Measurements from ENCODE around the gene GCNT4.

GCNT4 gene

GRCh38 chr5:75047356-75047755 lies 5.0 kb downstream of the GCNT4 start:
- Histone ChIP-seq H4K8ac (ENCODE audit: low read depth, low read length) (no peak overlapping the region), H3K4ac (ENCODE audit: low read length) (no peak overlapping the region)

GRCh38 chr5:75046366-75047142 lies 5.8 kb downstream of the GCNT4 start:
- Histone ChIP-seq H3K4me1 (ENCODE audit: control insufficient read depth in 2 of 2, insufficient read depth in 1 of 2, low read depth in 1 of 2, low read length in 2 of 2) (peaks cover 2 to 5% of the 10 kb centered on the region in 2 donors), H4K8ac (ENCODE audit: low read depth, low read length) (no peak overlapping the region), H3K23ac (ENCODE audit: low read depth, low read length, poor library complexity) (no peak overlapping the region), H3K9ac (ENCODE audit: low read depth, low read length, poor library complexity) (no peak overlapping the region), H3K79me1 (ENCODE audit: low read depth, low read length) (no peaks in the 10 kb centered on the region), H3K4ac (ENCODE audit: low read length) (no peak overlapping the region), H3K27me3 (ENCODE audit: control insufficient read depth in 3 of 3, insufficient read depth in 3 of 3, low read depth in 1 of 3, low read length in 3 of 3) (peaks cover 0 to 10% (median 8%) of the 10 kb centered on the region in 3 experiments), H4K91ac (ENCODE audit: low read depth, low read length, poor library complexity) (no peak overlapping the region), H2AFZ (ENCODE audit: low read length) (no peak overlapping the region), H3K36me3 (replicated peaks in 1 of 2; ENCODE audit: control insufficient read depth in 2 of 2, insufficient read depth in 2 of 2, low read length in 2 of 2) (no peaks in the 10 kb centered on the region), H2AK5ac (ENCODE audit: low read depth, low read length) (no peak overlapping the region), H3K4me3 (ENCODE audit: low read length in 2 of 2) (no peak overlapping the region), H2BK5ac (ENCODE audit: low read length) (no peak overlapping the region), H3K27ac (replicated peaks; ENCODE audit: low read length) (no peak overlapping the region), H3K4me2 (ENCODE audit: insufficient read depth, low read length, poor library complexity, severe bottlenecking) (no peak overlapping the region), H2BK15ac (ENCODE audit: low read length) (no peak overlapping the region), H3K14ac (ENCODE audit: low read length) (no peak overlapping the region), H2BK120ac (ENCODE audit: low read depth, low read length) (no peak overlapping the region), H3K9me3 (replicated peaks in 1 of 2; ENCODE audit: control insufficient read depth in 2 of 2, insufficient read depth in 1 of 2, low read depth in 1 of 2, low read length in 2 of 2) (no peaks in the 10 kb centered on the region), H3K18ac (ENCODE audit: low read length) (peak overlapping the region; percentile 44), H2BK12ac (ENCODE audit: low read length) (no peak overlapping the region)
- WGBS, 2 donors (ENCODE audit: extremely low coverage in 2 of 2, insufficient read length in 2 of 2, insufficient replicate concordance in 1 of 2), result no CpG with 5 or more reads among the region's 10 CpGs
- no peak for DNase-seq (ENCODE audit: low spot score)

More at GRCh38 chr5:75047356-75047755, 5.0 kb downstream of the GCNT4 start:
- H3K36me3 ChIP-seq (replicated peaks in 1 of 2; ENCODE audit: control insufficient read depth in 2 of 2, insufficient read depth in 2 of 2, low read length in 2 of 2), result no peaks in the 10 kb centered on the region
- no peak overlapping the region for H3K4me3 ChIP-seq (ENCODE audit: low read length in 2 of 2)
- no peak overlapping the region for H3K23ac ChIP-seq (ENCODE audit: low read depth, low read length, poor library complexity)
- no peak overlapping the region for H2BK15ac ChIP-seq (ENCODE audit: low read length)
- no peaks in the 10 kb centered on the region for H3K79me1 ChIP-seq (ENCODE audit: low read depth, low read length)
- no peak overlapping the region for H2AK5ac ChIP-seq (ENCODE audit: low read depth, low read length)
- H2BK5ac ChIP-seq (ENCODE audit: low read length), result no peak overlapping the region
- no peaks in the 10 kb centered on the region for H3K9me3 ChIP-seq (replicated peaks in 1 of 2; ENCODE audit: control insufficient read depth in 2 of 2, insufficient read depth in 1 of 2, low read depth in 1 of 2, low read length in 2 of 2)
- no peak for DNase-seq (ENCODE audit: low spot score)
- H3K18ac ChIP-seq (ENCODE audit: low read length), result no peak overlapping the region
- no peak overlapping the region for H3K27ac ChIP-seq (replicated peaks; ENCODE audit: low read length)
- no peak overlapping the region for H2BK12ac ChIP-seq (ENCODE audit: low read length)
- peaks cover 2 to 7% of the 10 kb centered on the region in 2 donors for H3K4me1 ChIP-seq (ENCODE audit: control insufficient read depth in 2 of 2, insufficient read depth in 1 of 2, low read depth in 1 of 2, low read length in 2 of 2)
- H3K27me3 ChIP-seq (ENCODE audit: control insufficient read depth in 3 of 3, insufficient read depth in 3 of 3, low read depth in 1 of 3, low read length in 3 of 3), result peaks cover 0 to 16% (median 13%) of the 10 kb centered on the region in 3 experiments
- H3K14ac ChIP-seq (ENCODE audit: low read length), result no peak overlapping the region
- H2BK120ac ChIP-seq (ENCODE audit: low read depth, low read length), result no peak overlapping the region
- H2AFZ ChIP-seq (ENCODE audit: low read length), result no peak overlapping the region
- no peak overlapping the region for H4K91ac ChIP-seq (ENCODE audit: low read depth, low read length, poor library complexity)
- no peak overlapping the region for H3K9ac ChIP-seq (ENCODE audit: low read depth, low read length, poor library complexity)
- H3K4me2 ChIP-seq (ENCODE audit: insufficient read depth, low read length, poor library complexity, severe bottlenecking), result no peak overlapping the region

- H4K8ac ChIP-seq (ENCODE audit: low read depth, low read length), result no peak overlapping the region
- no peak overlapping the region for H2BK120ac ChIP-seq (ENCODE audit: low read depth, low read length)
- H2AK5ac ChIP-seq (ENCODE audit: low read depth, low read length), result no peak overlapping the region
- H3K27me3 ChIP-seq (ENCODE audit: control insufficient read depth in 3 of 3, insufficient read depth in 3 of 3, low read depth in 1 of 3, low read length in 3 of 3), result no peaks in the 10 kb centered on the region
- no peaks in the 10 kb centered on the region for H3K36me3 ChIP-seq (replicated peaks in 1 of 2; ENCODE audit: control insufficient read depth in 2 of 2, insufficient read depth in 2 of 2, low read length in 2 of 2)
- H3K4ac ChIP-seq (ENCODE audit: low read length), result no peak overlapping the region
- H3K4me1 ChIP-seq (ENCODE audit: control insufficient read depth in 2 of 2, insufficient read depth in 1 of 2, low read depth in 1 of 2, low read length in 2 of 2), result no peaks in the 10 kb centered on the region
- WGBS, 2 donors (ENCODE audit: extremely low coverage in 2 of 2, insufficient read length in 2 of 2, insufficient replicate concordance in 1 of 2), result no CpG with 5 or more reads among the region's 2 CpGs
- H3K27ac ChIP-seq (replicated peaks; ENCODE audit: low read length), result no peak overlapping the region
- no peak overlapping the region for H2AFZ ChIP-seq (ENCODE audit: low read length)
- no peak overlapping the region for H2BK12ac ChIP-seq (ENCODE audit: low read length)
- H3K9ac ChIP-seq (ENCODE audit: low read depth, low read length, poor library complexity), result no peak overlapping the region
- H2BK5ac ChIP-seq (ENCODE audit: low read length), result no peak overlapping the region
- no peaks in the 10 kb centered on the region for H3K9me3 ChIP-seq (replicated peaks in 1 of 2; ENCODE audit: control insufficient read depth in 2 of 2, insufficient read depth in 1 of 2, low read depth in 1 of 2, low read length in 2 of 2)
- no peak overlapping the region for H3K23ac ChIP-seq (ENCODE audit: low read depth, low read length, poor library complexity)
- H3K14ac ChIP-seq (ENCODE audit: low read length), result no peak overlapping the region
- H3K79me1 ChIP-seq (ENCODE audit: low read depth, low read length), result no peaks in the 10 kb centered on the region
- no peak overlapping the region for H3K4me3 ChIP-seq (ENCODE audit: low read length in 2 of 2)
- H2BK15ac ChIP-seq (ENCODE audit: low read length), result no peak overlapping the region
- no peak overlapping the region for H3K4me2 ChIP-seq (ENCODE audit: insufficient read depth, low read length, poor library complexity, severe bottlenecking)
- DNase-seq (ENCODE audit: low spot score), result no peak
- no peak overlapping the region for H4K91ac ChIP-seq (ENCODE audit: low read depth, low read length, poor library complexity)
- no peak overlapping the region for H3K18ac ChIP-seq (ENCODE audit: low read length)
Measured at GRCh38 chr5:75045071-75045470, 7.3 kb downstream of the GCNT4 start.

GRCh38 chr5:75044406-75044805 lies 8.0 kb downstream of the GCNT4 start:
- WGBS, 2 donors (ENCODE audit: extremely low coverage in 2 of 2, insufficient read length in 2 of 2, insufficient replicate concordance in 1 of 2), result no CpG with 5 or more reads among the region's 7 CpGs
- H3K4me1 ChIP-seq (ENCODE audit: control insufficient read depth in 2 of 2, insufficient read depth in 1 of 2, low read depth in 1 of 2, low read length in 2 of 2), result no peaks in the 10 kb centered on the region

More at GRCh38 chr5:75044406-75044805, 8.0 kb downstream of the GCNT4 start:
- no peak overlapping the region for H3K23ac ChIP-seq (ENCODE audit: low read depth, low read length, poor library complexity)
- H3K79me1 ChIP-seq (ENCODE audit: low read depth, low read length), result no peaks in the 10 kb centered on the region
- no peak for DNase-seq (ENCODE audit: low spot score)
- no peak overlapping the region for H3K18ac ChIP-seq (ENCODE audit: low read length)
- no peak overlapping the region for H2AFZ ChIP-seq (ENCODE audit: low read length)
- H3K27me3 ChIP-seq (ENCODE audit: control insufficient read depth in 3 of 3, insufficient read depth in 3 of 3, low read depth in 1 of 3, low read length in 3 of 3), result no peaks in the 10 kb centered on the region
- no peak overlapping the region for H3K4ac ChIP-seq (ENCODE audit: low read length)
- H2BK12ac ChIP-seq (ENCODE audit: low read length), result no peak overlapping the region
- no peak overlapping the region for H4K91ac ChIP-seq (ENCODE audit: low read depth, low read length, poor library complexity)
- H2BK5ac ChIP-seq (ENCODE audit: low read length), result no peak overlapping the region
- H3K4me2 ChIP-seq (ENCODE audit: insufficient read depth, low read length, poor library complexity, severe bottlenecking), result no peak overlapping the region
- H3K36me3 ChIP-seq (replicated peaks in 1 of 2; ENCODE audit: control insufficient read depth in 2 of 2, insufficient read depth in 2 of 2, low read length in 2 of 2), result no peaks in the 10 kb centered on the region
- H3K4me3 ChIP-seq (ENCODE audit: low read length in 2 of 2), result no peak overlapping the region
- no peak overlapping the region for H2BK15ac ChIP-seq (ENCODE audit: low read length)
- no peaks in the 10 kb centered on the region for H3K9me3 ChIP-seq (replicated peaks in 1 of 2; ENCODE audit: control insufficient read depth in 2 of 2, insufficient read depth in 1 of 2, low read depth in 1 of 2, low read length in 2 of 2)
- no peak overlapping the region for H3K14ac ChIP-seq (ENCODE audit: low read length)
- no peak overlapping the region for H2AK5ac ChIP-seq (ENCODE audit: low read depth, low read length)
- H3K9ac ChIP-seq (ENCODE audit: low read depth, low read length, poor library complexity), result no peak overlapping the region
- H4K8ac ChIP-seq (ENCODE audit: low read depth, low read length), result no peak overlapping the region
- no peak overlapping the region for H3K27ac ChIP-seq (replicated peaks; ENCODE audit: low read length)
- no peak overlapping the region for H2BK120ac ChIP-seq (ENCODE audit: low read depth, low read length)
